ENCODE data around the gene RAPGEF2.
"Not testable (repeated sequence)": the region's sequence is repeated elsewhere in the genome, so short reads cannot be mapped to it uniquely, and the experiment has no call there.

RAPGEF2 gene

DNA sequence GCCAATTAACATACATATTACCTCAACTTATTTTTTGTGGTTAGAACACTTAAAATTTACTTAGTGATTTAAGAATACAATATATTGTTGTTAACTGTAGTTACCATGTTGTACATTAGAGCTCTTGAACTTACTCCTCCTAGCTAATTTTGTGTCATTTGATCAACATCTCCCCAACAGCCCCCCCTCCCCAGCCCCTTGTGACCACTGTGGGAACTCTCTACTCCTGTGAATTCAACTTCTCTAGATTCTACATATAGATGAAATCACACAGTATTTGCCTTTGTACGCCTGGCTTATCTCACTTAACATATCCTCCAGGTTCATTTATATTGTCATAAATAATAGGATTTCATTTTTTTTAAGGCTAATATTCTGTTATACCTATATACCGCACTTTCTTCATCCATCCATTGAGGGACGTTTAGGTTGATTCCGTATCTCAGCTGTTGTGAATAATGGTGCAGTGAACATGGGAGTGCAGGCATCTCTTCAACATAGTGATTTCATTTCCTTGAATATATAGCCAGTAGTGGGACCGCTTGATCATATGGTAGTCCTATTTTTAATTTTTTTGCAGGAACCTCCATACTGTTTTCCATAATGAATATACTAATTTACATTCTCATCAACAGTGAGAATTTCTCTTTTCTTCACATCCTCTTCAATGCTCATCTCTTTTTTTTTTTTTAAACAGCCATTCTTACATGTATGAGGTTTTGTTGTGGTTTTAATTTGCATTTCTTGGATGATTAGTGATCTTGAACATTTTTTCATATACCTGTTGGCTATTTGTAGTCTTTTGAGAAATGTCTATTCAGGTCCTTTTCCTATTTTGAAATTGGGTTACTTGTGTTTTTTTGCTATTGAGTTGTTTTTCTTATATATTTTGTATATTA, 66.8 kb downstream of the RAPGEF2 start:
- no peak for DNase-seq

- no peak for DNase-seq
Measured at GRCh38 chr4:159171287-159171686, 68.4 kb downstream of the RAPGEF2 start.

DNA sequence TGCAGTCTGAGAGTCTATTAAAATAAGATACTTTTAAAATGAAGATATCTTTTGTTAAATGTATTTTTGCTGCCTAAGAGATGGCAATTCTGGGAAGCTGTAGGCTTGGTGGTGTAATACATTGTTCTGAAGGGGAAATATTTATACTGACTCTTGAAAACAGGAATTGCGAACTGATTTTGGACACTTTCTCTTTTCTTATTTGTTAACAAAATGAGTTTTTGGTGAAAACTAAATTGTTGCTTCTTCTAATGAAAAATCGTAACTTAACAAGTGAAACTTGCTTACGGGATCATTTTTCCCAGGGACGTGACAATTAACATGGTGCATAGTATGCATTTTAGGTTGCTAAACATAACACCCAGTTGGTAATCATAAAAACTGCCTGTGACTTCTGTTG, 71.0 kb downstream of the RAPGEF2 start:
- DNase-seq = no peak

GRCh38 chr4:159174645-159175084, 71.8 kb downstream of the RAPGEF2 start:
- no peak for DNase-seq

DNA sequence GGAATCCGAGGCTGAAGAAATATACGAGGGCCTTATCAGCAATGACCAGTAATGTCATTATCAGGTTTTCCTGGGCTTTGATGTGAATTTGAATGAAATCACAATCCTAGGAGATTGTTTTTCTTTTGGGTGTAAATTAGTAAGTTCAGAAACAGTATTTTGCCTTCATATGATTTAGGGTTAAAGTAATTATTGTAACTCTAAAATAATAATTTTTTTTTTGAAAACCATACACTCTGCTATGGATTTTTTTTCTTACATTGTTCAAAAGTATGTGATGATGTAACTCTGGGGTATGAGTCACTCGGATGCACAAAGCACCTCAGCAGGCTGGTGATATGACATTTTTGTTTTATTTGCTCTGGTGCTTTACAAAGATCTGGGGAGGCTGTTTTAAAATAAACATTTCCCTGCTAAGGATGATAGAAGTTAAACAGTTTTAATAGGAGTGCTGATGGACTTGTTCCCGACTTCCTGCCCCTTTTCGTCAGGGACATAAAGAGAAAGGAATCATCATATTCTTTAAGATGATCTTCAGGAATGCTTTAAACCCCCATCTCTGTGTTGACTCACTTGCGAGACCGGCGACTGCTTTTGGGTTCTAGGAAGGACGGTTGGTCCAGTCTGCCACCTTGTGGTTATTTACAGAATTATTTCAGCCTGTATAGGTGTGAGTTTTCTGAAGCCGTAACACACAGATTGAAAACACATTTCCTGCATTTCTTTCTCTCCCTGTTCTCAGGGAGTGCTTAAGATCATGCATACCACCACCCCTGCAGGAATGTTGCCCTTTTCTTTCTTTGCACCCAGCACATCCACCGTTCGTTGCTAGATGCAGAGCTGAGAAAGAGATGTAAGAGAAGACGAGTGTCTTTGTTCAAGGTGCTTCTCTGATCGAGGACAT, 72.5 kb downstream of the RAPGEF2 start:
- DNase-seq = peak; percentile 91

- DNase-seq = no peak
Measured at GRCh38 chr4:159175989-159176375, 73.1 kb downstream of the RAPGEF2 start.

DNA sequence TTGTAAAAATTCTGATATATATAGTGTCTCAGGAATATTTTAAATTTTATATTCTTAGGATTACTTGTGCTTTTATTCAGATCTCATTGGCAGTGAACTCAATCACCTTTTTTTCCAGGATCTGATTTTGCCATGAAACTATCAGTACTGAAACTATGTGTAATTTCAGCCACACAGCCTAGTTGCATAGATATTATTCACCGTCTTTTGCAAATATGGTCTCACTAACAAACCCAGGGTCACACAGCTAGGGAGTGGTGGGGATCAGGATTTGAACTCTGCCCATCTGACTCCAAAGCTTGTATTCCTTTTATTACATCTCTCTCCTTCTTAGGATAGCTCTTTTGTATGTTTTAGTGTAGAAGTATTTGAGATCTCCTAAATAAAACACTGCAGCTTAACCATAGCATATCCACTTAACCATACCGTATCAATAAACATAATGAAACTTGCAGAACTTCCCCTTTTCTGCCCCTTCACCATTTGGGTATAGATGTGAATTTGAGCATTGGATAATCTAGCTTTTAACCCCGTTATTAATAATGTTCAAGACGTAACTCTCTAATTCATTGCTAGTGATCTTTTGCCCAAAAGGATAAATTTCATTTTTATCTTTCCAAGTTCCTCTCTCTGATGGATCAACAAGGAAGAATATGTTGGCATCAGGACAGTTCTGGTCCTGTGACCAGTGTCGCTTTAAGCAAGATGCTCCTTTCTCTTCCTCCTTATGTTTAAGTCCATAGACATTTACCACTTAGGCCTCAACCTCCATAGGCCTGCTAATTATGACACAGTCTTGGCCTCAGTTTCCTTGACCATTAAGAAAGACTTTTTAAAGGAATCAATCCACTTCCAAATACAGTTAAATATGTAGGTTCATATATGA, 74.6 kb downstream of the RAPGEF2 start:
- no peak for DNase-seq

GRCh38 chr4:159178151-159178546, 75.3 kb downstream of the RAPGEF2 start:
- peak; percentile 27 for DNase-seq

- DNase-seq = peak; percentile 29
Measured at GRCh38 chr4:159178979-159179969, 76.4 kb downstream of the RAPGEF2 start.

- not testable (repeated sequence) for DNase-seq
Measured at GRCh38 chr4:159183885-159184605, 81.2 kb downstream of the RAPGEF2 start.

GRCh38 chr4:159185591-159186023, 82.7 kb downstream of the RAPGEF2 start:
- DNase-seq = peak; percentile 42

GRCh38 chr4:159188646-159189045, 85.8 kb downstream of the RAPGEF2 start:
- DNase-seq = no peak

DNA sequence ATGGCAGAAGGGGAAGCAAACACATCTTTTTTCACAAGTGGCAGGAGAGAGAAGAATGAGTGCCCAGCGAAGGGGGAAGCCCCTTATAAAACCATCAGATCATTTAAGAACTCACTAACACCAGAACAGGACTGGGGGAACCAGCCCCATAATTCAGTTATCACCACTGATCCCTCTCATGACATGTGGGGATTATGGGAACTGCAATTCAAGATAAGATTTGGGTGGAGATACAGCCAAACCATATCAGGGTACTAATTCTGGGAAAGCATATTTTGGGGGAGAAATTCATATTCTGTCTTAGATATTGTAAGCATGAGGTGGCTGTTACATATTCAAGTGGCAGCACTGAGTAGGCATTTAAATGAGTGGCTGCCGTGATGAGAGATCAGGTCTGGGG, 87.8 kb downstream of the RAPGEF2 start:
- no peak for DNase-seq

DNA sequence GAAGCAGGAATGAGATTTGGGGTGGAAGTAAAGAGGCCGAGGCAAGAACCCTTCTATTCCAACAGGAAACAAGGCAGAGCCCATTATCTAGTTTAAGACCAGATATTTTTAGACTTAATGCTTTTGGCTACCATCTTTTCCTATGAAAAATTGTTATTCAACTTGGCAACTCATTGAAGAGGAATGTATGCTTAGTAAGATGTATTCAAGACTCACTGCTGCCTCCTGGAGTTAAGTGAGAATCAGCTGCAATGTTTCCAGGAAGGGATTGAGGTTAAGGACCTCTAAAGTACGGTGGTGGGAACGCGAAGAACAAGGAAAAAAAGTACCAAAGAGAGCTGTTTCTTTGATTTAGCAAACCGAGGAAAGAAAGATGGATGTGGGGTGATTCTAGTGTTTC, 89.1 kb downstream of the RAPGEF2 start:
- peak; percentile 79 for DNase-seq

- no peak for DNase-seq
Measured at GRCh38 chr4:159193046-159193620, 90.3 kb downstream of the RAPGEF2 start.

DNA sequence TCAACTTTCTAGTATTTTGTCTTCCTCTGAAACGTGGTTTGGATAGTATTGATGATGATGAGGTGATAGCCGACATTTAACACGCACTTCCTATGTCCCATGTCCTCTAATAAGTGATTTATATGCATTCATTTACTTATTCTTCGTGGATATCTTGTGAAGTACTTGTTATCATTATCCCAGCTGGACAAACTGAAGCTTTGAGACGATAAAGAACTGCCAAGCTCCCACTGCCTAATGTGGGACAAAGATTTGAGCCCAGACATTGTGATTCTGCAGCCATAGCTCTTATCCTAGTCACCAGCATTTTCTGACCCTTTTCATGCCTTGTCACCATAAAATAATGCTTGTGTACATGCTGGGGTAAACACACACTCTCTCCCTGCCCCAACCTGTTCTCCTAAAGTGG, 92.5 kb downstream of the RAPGEF2 start:
- DNase-seq = no peak

DNA sequence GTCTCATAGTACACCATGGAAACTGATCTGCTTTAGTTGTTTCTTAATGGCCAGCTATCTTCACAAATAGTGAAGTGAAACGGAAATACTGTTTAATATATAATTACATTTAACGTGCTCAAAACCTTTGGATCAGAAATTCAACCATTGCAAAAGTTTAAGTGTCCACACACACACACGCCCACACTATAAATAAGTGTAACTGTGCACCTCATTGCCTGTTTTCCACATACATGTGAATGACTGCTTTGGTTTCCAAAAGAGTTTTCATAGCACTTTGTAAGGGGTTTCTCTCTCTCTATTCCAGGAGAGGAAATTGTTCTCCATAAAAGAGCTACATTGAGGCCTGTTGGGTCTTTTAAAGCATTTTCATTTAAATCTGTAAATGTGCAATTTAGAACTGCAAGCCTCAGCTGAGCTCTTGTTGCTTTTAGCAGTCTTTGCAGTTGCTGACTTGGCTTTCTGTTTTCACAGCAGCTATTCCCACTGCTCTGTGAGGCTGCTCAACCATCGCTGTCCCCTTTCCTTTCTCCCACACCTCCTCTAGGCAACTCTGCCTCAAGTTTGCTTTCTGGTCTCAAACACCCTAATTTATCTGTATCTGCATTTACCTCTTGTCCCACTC, 94.5 kb downstream of the RAPGEF2 start:
- no peak for DNase-seq

- DNase-seq = no peak
Measured at GRCh38 chr4:159197885-159198269, 95.0 kb downstream of the RAPGEF2 start.

- DNase-seq = no peak
Measured at GRCh38 chr4:159199826-159200225, 96.9 kb downstream of the RAPGEF2 start.

GRCh38 chr4:159201168-159201567, 98.3 kb downstream of the RAPGEF2 start:
- DNase-seq = no peak

Data from fibroblast of skin of right biceps (primary cell).